Stimulated activated CD8-positive, alpha-beta memory T cell treated with anti-CD3 and anti-CD28 coated beads, Interleukin-7, amount 100 ng/mL, for 48 hours (primary cell): ENCODE measurements around the gene CRACR2B.

Experiments
- DNase-seq, 2 donors: peaks; one replicate each; pipeline ENCODE4 v3.0.0-alpha.2; 2020; ENCODE audit warnings: low read depth in 1 of 2; ENCODE audit errors: extremely low read depth in 1 of 2

Gene CRACR2B

GRCh38 chr11:825366-826226 lies 2.1 kb upstream of the CRACR2B start:
- DNase-seq = no peak

- DNase-seq = no peak
Measured at GRCh38 chr11:826227-826621, 1.5 kb upstream of the CRACR2B start.

GRCh38 chr11:826836-827145 lies 928 bp upstream of the CRACR2B start:
- DNase-seq = no peak

- DNase-seq = no peak
Measured at GRCh38 chr11:827146-827896, 398 bp upstream of the CRACR2B start.

- no peak for DNase-seq
Measured at GRCh38 chr11:828506-829175, 922 bp downstream of the CRACR2B start.

GRCh38 chr11:829176-829846 lies 1.6 kb downstream of the CRACR2B start:
- DNase-seq = no peak

- no peak for DNase-seq
Measured at GRCh38 chr11:829847-830294, 2.2 kb downstream of the CRACR2B start.

- DNase-seq = peak in 1 of 2 donors; percentile 64
Measured at GRCh38 chr11:830295-831117, 2.8 kb downstream of the CRACR2B start.

- no peak for DNase-seq
Measured at GRCh38 chr11:831118-831864, 3.6 kb downstream of the CRACR2B start.

- no peak for DNase-seq
Measured at GRCh38 chr11:831961-832528, 4.3 kb downstream of the CRACR2B start.

GRCh38 chr11:832529-833113 lies 4.9 kb downstream of the CRACR2B start, which contains the start of gene CD151:
Gene CD151 (plus strand): TSS chr11:832952. CDS start chr11:836070, 3,118 bp downstream.
- no peak for DNase-seq

- no peak for DNase-seq
Measured at GRCh38 chr11:833114-833791, 5.5 kb downstream of the CRACR2B start.

GRCh38 chr11:833849-834311 lies 6.2 kb downstream of the CRACR2B start:
- DNase-seq = no peak

GRCh38 chr11:834371-835316 lies 6.9 kb downstream of the CRACR2B start:
- DNase-seq = no peak

GRCh38 chr11:836274-836673 lies 8.6 kb downstream of the CRACR2B start:
- DNase-seq = no peak

- no peak for DNase-seq
Measured at GRCh38 chr11:836700-837099, 9.0 kb downstream of the CRACR2B start.
